GM13976 (cell line): ENCODE data around the gene PIAS1.
"Not testable (repeated sequence)": the region's sequence is repeated elsewhere in the genome, so short reads cannot be mapped to it uniquely, and the experiment has no call there.

Source experiments
- DNase-seq: peaks from one replicate; pipeline ENCODE4 v3.0.0; 2012; ENCODE audit warnings: low spot score
- CTCF ChIP-seq: IDR thresholded peaks from 2 replicates; pipeline ENCODE4 v1.5.1; 2012; ENCODE audit warnings: borderline replicate concordance, mild to moderate bottlenecking; ENCODE audit not compliant: insufficient read depth; ENCODE audit errors: extremely low read depth, missing control alignments, control extremely low read depth
- in situ Hi-C: fragments of 300-500 bp; cut with MboI; formaldehyde crosslinking; loops from one replicate; pipeline ENCODE4 v1.12.0; 2022; ENCODE audit warnings: low sequenced_read_pairs, mixed read lengths, inconsistent platforms; ENCODE audit not compliant: unreplicated experiment

The PIAS1 gene

DNA sequence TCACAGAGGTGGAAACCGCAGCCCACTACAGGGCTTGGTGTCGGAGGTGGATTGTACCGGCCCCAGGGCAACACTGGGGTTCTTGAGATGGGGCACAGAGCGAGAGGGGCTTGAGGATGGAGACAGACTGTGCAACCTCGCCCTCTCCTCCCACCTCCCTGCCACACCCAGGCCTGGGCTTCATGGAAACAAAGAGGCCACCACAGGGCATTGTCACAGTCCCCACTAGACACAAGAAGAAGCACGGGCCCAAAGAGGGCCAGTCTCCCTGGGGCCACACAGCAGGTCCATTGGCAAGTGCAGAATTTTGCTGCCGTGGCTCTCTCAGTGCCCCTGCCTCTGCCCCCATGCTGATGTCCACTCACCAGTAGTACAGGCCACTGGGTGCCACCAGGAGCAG lies 155.2 kb downstream of the PIAS1 start:
- in situ Hi-C loops = no loop called here
- no peak for TF ChIP-seq CTCF

DNA sequence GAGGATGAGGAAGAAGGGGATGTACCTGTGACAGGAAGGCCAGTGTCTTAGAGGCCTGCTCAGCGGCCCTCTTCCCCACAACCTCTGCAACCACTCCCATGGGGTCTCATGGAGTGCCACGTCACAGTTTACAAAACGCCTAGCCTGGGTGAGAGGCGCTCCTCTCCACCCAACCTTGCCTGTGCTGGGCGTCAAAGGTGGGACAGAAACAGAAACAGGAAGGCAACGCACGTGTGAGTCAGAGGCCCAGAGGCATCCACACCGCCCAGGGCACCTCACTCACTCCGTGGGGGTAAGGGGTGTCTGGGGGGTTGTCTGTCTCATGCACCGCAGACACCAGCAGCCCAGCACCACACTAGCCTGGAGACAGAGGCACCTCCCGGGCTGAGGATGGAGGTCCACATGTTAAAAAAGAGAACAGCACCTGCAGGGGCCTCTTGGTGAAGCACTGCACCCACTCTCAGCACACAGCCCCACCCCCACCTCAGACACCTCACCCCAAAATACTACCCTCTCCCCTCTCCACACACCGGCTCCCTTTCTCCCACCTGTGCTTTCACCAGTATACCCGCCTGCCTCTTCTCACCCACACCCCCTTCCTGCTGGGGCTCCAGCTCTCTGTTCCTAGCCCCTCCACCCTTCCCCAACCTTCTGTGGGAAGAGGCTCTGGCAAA lies 155.8 kb downstream of the PIAS1 start:
- no peak for TF ChIP-seq CTCF
- in situ Hi-C loops = no loop called here
- peak; percentile 73 for DNase-seq

More for the DNA sequence above, 155.2 kb downstream of the PIAS1 start:
- no peak for DNase-seq

GRCh38 chr15:68210409-68210756 lies 156.3 kb downstream of the PIAS1 start:
- DNase-seq = no peak
- in situ Hi-C loops = no loop called here
- TF ChIP-seq CTCF = no peak

GRCh38 chr15:68210821-68211655 lies 156.9 kb downstream of the PIAS1 start:
- DNase-seq = peak; percentile 82
- in situ Hi-C loops = no loop called here
- TF ChIP-seq CTCF = peak; percentile 70

DNA sequence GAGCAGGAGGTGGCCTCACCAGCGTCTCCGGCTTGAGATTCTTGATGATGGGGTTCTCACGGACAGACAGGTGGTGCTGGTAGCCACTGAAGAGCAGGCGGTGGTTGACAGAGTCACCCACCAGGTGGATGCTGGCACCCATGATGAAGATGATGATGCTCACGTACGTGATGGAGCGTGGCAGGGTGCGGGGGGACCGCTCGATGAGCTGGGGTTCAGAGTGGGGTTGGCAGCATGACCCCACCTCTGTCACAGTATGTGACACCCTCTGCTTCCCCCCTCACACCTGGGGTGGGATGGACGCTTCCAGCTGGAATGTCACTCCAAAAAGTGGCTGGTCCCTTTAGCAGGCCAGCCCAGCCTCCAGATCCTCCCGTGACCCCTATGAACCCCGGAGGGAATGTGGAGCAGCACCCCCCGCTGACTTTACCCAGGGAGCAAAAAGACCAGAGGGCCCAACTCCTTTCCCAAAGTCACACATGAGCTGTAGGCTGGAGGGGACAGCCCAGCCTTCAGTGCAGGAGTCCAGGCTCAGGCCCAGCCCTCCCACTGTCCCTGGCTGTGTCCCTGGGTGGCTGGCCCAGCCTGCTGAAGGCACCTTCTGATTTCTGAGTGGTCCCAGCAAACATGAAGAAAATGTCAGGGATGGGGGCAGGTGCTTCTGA lies 157.7 kb downstream of the PIAS1 start:
- in situ Hi-C loops = no loop called here
- TF ChIP-seq CTCF = no peak
- DNase-seq = no peak

GRCh38 chr15:68213491-68213845 lies 159.4 kb downstream of the PIAS1 start:
- in situ Hi-C loops, DNase-seq: not testable (repeated sequence)
